HepG2 (cell line): ENCODE data around the gene OSBPL5. TPM values are rescaled to one million over a fixed set of nuclear protein-coding genes. Genes with fewer than 3 reads are reported as not detected.

Experiments used
- CCDC6 ChIP-seq: sonication (generic); formaldehyde crosslinking; IDR thresholded peaks from 2 replicates; pipeline ENCODE4 v1.8.1; 2022; ENCODE audit warnings: mild to moderate bottlenecking, missing genetic modification reagents, moderate library complexity
- FIP1L1 ChIP-seq: fragments of 200-400 bp; formaldehyde crosslinking; IDR thresholded peaks from 2 replicates; pipeline ENCODE4 v1.6.1; 2018; ENCODE audit warnings: low read depth, mild to moderate bottlenecking, low read length, moderate library complexity, borderline replicate concordance; ENCODE audit not compliant: insufficient read depth
- FOXK1 ChIP-seq: sonication (generic); formaldehyde crosslinking; IDR thresholded peaks from 2 replicates; pipeline ENCODE4 v1.4.0; 2020; ENCODE audit warnings: low read depth, missing genetic modification reagents, borderline replicate concordance
- GATAD1 ChIP-seq: IDR thresholded peaks from 2 replicates; pipeline ENCODE4 v1.6.1; 2016; ENCODE audit warnings: missing genetic modification reagents, missing compliant biosample characterization
- MAF1 ChIP-seq: sonication (generic); formaldehyde crosslinking; IDR thresholded peaks from 2 replicates; pipeline ENCODE4 v1.5.0; 2020; ENCODE audit warnings: missing genetic modification reagents, borderline replicate concordance
- NCOA5 ChIP-seq: sonication (generic); formaldehyde crosslinking; IDR thresholded peaks from 2 replicates; pipeline ENCODE4 v1.4.0; 2020; ENCODE audit warnings: missing genetic modification reagents
- NR2F1 ChIP-seq, 2 experiments: fragments of 450-650 bp in 1 of 2; formaldehyde crosslinking in 1 of 2; IDR thresholded peaks; 2 replicates each; pipeline versions ENCODE4 v1.5.0 to v1.6.1; 2016 to 2020; ENCODE audit warnings: mild to moderate bottlenecking in 1 of 2, missing compliant biosample characterization in 1 of 2, missing genetic modification reagents in 1 of 2, moderate library complexity in 1 of 2
- SMAD9 ChIP-seq: sonication (generic); formaldehyde crosslinking; IDR thresholded peaks from 2 replicates; pipeline ENCODE4 v1.5.1; 2020; ENCODE audit warnings: mild to moderate bottlenecking, missing genetic modification reagents
- SMARCC2 ChIP-seq: fragments of 450-650 bp; IDR thresholded peaks from 2 replicates; pipeline ENCODE4 v1.6.1; 2017; ENCODE audit warnings: antibody characterized with exemption, mild to moderate bottlenecking
- ZNF180 ChIP-seq: sonication (generic); formaldehyde crosslinking; IDR thresholded peaks from 2 replicates; pipeline ENCODE4 v1.4.0; 2020; ENCODE audit warnings: low read depth, missing genetic modification reagents, borderline replicate concordance
- ZNF235 ChIP-seq: sonication (generic); formaldehyde crosslinking; IDR thresholded peaks from 2 replicates; pipeline ENCODE4 v1.8.1; 2023; ENCODE audit warnings: mild to moderate bottlenecking, missing genetic modification reagents, borderline replicate concordance
- ZNF34 ChIP-seq: sonication (generic); formaldehyde crosslinking; IDR thresholded peaks from 2 replicates; pipeline ENCODE4 v1.4.0; 2020; ENCODE audit warnings: mild to moderate bottlenecking, missing genetic modification reagents, borderline replicate concordance
- ZNF451 ChIP-seq: sonication (generic); formaldehyde crosslinking; IDR thresholded peaks from 2 replicates; pipeline ENCODE4 v1.5.0; 2020; ENCODE audit warnings: mild to moderate bottlenecking, missing genetic modification reagents
- ZNF776 ChIP-seq: sonication (generic); formaldehyde crosslinking; IDR thresholded peaks from 2 replicates; pipeline ENCODE4 v1.4.0; 2020; ENCODE audit warnings: mild to moderate bottlenecking, missing genetic modification reagents
- polyA plus RNA-seq, 8 experiments: library from polyadenylated mRNA; depleted of rRNA in 3 of 8; stranded (reverse) in 7 of 8; unstranded in 1 of 8; fragments of >200 nt; fragmentation: Illumina TruSeq in 4 of 8; extraction: Trizol in 4 of 8; gene quantifications; 2 replicates each; pipeline versions ENCODE4 v1.2.1 to v1.2.3, GENCODE V29; 2011 to 2016; ENCODE audit warnings: low read depth in 4 of 8, missing spikeins in 1 of 8, mixed read lengths in 1 of 8; ENCODE audit not compliant: insufficient read depth in 1 of 8
- total RNA-seq, 5 experiments: library from RNA; depleted of rRNA; stranded (reverse); fragments of >200 nt; fragmentation: Illumina TruSeq; extraction: Trizol; gene quantifications; 2 replicates each; pipeline ENCODE4 v1.2.3, GENCODE V29; 2016; ENCODE audit warnings: low read depth in 1 of 5
- TF ChIP-seq, protein P1 (sequence below): sonication (generic); formaldehyde crosslinking; IDR thresholded peaks from 2 replicates; pipeline ENCODE4 v1.5.0; 2020; ENCODE audit warnings: mild to moderate bottlenecking, missing genetic modification reagents, moderate library complexity
- TF ChIP-seq, protein P2 (sequence below): sonication (generic); formaldehyde crosslinking; IDR thresholded peaks from 2 replicates; pipeline ENCODE4 v1.5.0; 2020; ENCODE audit warnings: missing genetic modification reagents

OSBPL5 gene
- total and polyA plus RNA-seq, 2 of the 13 experiments (the other 11 are each of a cell fraction or from before 2014, with no cell fraction given), result not detected

DNA sequence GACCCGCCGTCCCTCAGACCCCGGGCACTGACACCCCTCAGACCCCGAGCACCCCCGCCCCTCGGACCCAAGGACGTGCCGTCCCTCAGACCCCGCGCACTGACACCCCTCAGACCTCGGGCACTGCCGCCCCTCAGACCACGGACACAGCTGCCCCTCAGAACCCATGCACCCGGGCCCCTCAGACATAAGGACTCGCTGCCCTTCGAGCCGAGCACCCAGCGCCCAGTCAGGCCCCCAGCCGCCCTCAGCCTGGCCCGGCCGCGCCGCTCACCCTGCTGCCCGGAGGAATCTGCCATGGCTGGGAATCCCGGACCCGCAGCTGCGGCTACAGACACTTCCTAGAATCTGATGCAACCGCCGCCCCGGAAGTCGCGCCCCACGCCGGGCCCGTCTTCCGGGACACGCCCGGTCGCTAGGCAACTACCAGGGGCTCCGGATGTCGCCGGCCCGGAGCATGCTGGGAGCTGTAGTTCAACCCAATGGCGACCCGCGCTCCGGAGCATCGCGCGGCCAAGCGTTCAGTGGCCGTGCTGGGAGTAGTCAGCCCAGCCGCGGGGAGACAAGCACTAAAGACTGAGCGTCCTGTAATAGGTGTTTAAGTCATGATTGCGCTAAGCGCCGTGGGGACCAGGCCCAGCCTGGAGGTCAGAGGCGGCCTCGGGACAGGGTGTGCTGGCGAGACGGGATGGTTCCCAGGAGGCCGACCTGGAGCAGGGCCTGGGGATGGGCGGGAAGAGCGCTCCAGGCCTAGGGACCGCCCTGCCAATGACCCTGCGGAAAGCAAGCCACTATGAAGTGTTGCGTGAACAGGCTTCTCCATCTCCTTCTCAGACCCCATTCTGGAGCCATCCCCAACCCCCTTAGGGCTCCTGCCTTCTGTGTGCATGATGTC is 107.8 kb downstream of the OSBPL5 start, which contains the start of gene CARS1 (continued):
- TF ChIP-seq ZNF180 (CRISPR knock-in tag), result no peak
- TF ChIP-seq NCOA5, result no peak
- TF ChIP-seq FOXK1 (CRISPR knock-in tag), result peak; percentile 73; the same call in 1 of the 2 replicates
- TF ChIP-seq GATAD1 (CRISPR knock-in tag), result peak; percentile 84
- no peak; the same call in 1 of the 2 replicates for TF ChIP-seq ZNF451
- TF ChIP-seq SMAD9, result 0 out of 2 replicates have a peak, but pooled peaks have one; percentile 27
- TF ChIP-seq, protein P1, sequence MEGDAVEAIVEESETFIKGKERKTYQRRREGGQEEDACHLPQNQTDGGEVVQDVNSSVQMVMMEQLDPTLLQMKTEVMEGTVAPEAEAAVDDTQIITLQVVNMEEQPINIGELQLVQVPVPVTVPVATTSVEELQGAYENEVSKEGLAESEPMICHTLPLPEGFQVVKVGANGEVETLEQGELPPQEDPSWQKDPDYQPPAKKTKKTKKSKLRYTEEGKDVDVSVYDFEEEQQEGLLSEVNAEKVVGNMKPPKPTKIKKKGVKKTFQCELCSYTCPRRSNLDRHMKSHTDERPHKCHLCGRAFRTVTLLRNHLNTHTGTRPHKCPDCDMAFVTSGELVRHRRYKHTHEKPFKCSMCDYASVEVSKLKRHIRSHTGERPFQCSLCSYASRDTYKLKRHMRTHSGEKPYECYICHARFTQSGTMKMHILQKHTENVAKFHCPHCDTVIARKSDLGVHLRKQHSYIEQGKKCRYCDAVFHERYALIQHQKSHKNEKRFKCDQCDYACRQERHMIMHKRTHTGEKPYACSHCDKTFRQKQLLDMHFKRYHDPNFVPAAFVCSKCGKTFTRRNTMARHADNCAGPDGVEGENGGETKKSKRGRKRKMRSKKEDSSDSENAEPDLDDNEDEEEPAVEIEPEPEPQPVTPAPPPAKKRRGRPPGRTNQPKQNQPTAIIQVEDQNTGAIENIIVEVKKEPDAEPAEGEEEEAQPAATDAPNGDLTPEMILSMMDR (CRISPR knock-in tag), result no peak; the same call in 1 of the 2 replicates
- TF ChIP-seq NR2F1 (CRISPR knock-in tag; IDR thresholded peaks at IDR 0.05), result no peak
- no peak for TF ChIP-seq FIP1L1
- TF ChIP-seq ZNF34 (CRISPR knock-in tag), result peak; percentile 85; the same call in 1 of the 2 replicates
- peak; percentile 73; the same call in 1 of the 2 replicates for TF ChIP-seq CCDC6 (CRISPR knock-in tag)
- TF ChIP-seq SMARCC2, result no peak
- TF ChIP-seq MAF1 (CRISPR knock-in tag), result peak; percentile 57; the same call in 1 of the 2 replicates
- peak; percentile 68; the same call in 1 of the 2 replicates for TF ChIP-seq ZNF235 (CRISPR knock-in tag)
- TF ChIP-seq, protein P2, sequence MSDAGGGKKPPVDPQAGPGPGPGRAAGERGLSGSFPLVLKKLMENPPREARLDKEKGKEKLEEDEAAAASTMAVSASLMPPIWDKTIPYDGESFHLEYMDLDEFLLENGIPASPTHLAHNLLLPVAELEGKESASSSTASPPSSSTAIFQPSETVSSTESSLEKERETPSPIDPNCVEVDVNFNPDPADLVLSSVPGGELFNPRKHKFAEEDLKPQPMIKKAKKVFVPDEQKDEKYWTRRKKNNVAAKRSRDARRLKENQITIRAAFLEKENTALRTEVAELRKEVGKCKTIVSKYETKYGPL (CRISPR knock-in tag), result no peak
- TF ChIP-seq ZNF776 (CRISPR knock-in tag), result no peak
